Measurements from ENCODE around the gene TNS1.
A peak's percentile ranks its signal among the peaks of the same experiment; 100 is the strongest.
"Not testable (repeated sequence)": the region's sequence is repeated elsewhere in the genome, so short reads cannot be mapped to it uniquely, and the experiment has no call there.

The TNS1 gene

DNA sequence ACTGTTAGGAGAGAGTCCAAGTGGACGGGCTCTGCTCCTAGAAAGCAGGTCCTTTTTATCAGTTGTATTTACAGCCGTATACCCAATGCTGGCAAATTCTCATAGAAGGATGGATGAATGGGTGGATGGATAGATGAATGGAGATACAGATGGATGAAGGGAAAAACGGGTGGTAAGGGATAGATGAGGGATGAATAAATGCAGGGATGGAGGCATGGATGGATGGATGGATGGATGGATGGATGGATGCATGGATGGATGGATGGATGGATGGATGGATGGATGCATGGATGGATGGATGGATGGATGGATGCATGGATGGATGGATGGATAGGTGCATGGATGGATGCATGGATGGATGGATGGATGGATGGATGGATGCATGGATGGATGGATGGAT is 193.8 kb downstream of the TNS1 start:
- H3K27ac ChIP-seq; DNase-seq (ENCODE audit: low read depth, low spot score): not testable (repeated sequence)

DNA sequence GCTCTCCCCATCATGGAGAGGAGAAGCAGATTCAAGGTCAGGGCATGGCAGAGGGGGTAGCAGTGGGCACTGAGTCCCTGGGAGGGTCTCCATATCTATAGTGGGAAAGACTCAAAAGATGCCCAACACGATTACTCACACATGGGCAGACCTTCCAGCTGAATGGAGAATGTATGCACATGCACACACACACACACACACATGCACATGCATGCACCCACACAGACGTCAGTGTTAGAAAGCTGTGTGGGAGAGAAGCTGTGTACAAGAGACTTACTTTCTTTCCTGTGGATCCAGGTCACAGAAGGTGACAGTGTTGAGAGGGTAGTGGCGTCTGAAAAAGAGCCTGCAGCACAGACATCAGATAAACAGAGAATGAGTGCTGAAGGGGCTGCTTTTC is 194.5 kb downstream of the TNS1 start:
- DNase-seq (ENCODE audit: low read depth, low spot score) = no peak
- H3K27ac ChIP-seq = no peak overlapping the region

DNA sequence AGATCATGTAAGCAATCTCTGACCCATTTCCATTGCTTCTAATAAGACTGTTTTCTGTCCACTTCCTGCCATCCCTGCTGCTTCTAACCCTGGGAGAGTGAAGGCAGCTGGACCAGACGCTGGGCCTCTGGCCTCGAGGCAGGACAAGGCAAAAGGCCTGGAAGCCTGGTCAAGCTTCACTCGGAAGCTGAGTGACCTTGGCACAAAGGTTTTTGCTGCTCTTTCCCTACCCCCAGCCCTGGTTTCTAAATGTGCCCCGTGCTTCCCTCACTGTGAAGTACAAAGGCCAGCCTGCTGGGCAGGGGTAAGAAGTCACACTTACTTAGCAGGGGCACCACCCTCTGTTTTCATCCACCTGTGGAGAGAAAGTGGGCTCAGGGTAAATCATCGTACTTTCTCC is 195.0 kb downstream of the TNS1 start:
- H3K27ac ChIP-seq = no peak overlapping the region
- DNase-seq (ENCODE audit: low read depth, low spot score) = no peak

DNA sequence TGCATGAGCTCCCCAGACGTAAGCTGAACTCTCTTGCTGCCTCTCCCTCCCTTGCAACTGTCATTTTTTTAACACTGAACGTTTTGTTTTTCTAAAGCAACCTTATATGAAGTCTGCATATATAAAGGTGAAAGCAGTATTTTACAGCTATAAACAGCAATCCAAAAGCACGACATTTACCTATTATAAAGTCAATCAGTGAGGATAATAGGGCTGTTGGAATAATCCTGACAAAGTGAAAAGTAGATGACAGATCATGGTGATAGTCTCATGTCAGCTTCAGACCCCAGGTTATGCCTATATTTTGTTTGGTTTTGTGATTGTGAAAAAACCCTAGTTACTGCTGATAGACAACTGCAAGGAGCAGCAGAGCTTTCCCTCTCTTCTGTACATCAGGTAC is 195.8 kb downstream of the TNS1 start:
- H3K27ac ChIP-seq = no peak overlapping the region

DNA sequence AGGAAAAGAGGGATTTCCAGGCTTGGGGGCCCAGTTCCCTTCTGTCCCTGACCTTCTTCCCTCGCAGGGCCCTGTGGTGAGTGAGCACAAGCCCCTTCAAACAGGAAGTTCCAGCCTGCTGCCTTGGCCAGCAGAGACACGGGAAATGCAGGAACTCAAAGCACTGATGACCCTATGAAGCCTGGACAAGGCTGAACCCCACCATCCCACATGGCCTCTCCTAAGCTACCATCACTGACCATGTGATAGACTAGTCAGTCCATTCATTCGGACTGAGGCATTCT is 196.4 kb downstream of the TNS1 start:
- DNase-seq (ENCODE audit: low read depth, low spot score) = no peak
- H3K27ac ChIP-seq = no peak overlapping the region

More for the DNA sequence above, 195.8 kb downstream of the TNS1 start:
- no peak for DNase-seq (ENCODE audit: low read depth, low spot score)

DNA sequence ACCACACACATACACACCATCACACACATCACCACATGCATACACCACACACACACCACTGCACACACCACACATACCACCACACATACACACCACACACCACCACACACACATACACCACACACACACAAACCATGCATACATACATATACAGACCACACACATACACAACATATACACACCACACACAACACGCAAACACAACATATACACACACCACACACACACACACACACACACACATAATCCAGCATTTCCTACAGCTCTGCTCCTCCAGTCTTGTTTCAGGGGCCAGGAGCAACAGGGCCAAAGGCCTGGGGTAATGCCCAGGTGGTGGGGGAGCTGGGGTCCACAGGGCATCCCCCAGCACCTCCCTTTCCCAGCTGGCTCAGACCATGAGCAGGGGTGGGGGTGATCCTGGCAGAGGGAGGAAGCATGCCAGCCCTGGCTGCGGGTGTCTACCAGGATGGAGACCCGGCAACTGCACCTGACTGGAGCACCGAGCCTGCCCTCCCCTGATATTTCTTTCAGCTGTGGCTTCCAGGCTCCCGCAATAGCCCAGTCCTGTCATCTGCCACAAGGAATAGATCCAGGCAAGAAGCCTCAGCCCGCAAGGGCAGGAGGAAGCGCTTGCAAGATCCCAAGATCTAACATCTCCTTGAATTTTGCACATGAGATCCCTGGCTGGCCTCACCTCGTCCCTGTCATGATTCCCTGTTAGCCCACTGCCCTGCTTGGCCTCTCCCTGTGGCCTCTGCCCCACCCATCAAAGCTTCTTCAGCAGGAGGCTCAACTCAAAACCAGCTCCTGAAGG is 196.9 kb downstream of the TNS1 start:
- no peak for DNase-seq (ENCODE audit: low read depth, low spot score)
- no peak overlapping the region for H3K27ac ChIP-seq

DNA sequence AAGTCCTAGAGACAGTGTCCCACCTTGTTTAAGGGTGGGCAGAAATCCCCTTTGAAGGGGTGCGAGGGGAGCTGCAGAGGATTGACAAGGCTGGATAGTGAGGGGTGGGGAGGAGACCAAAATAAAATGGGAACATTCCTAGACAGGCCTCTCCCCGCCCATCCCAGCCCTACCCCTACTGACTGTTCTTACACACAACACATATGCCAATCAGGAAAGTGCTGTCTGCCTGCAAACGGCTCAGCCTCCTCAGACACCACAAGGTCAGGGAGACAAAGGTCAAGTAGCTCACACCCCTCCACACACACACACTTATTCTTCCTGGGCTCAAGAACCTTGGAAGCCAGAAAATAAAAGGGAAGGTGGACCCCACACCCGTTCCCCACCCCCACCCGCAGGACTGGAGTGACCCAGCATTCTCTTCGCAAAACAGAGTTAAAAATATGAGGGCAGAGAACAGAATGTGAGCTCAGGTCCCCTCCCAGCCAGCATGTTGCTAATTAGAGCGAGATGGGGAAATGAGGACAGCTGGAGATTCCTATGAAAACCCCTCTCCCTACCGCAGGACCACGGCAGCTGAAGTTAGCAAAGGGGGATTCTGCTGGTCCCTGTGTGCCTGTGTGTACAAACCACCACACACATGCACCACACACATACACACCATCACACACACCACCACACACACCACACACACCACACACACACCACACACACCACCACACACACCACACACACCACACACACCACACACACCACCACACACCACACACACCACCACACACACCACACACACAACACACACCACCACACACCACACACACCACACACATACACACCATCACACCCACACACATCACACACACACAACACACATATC is 197.8 kb downstream of the TNS1 start:
- H3K27ac ChIP-seq = no peak overlapping the region
- DNase-seq (ENCODE audit: low read depth, low spot score) = no peak

DNA sequence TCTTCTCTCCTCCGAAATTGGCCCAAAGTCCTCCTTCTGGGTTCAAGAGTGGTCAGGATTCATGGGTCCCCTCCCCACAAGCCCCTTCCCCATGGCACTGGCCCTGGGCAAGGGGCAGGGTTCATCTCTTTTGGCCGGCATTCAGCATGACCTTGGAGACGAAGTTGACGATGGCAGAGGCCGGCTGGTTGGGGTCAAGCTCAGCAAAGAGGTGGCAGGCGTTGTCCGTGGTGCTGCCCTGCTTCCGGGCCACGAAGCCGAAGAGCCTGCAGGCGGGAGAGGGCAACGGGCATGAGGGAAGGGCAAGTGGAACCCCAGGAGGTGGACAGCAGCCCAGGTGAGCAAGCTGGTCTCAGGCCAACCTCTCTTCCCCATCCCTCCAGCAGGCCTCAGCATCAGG is 198.5 kb downstream of the TNS1 start:
- H3K27ac ChIP-seq = no peak overlapping the region
- DNase-seq (ENCODE audit: low read depth, low spot score) = no peak

DNA sequence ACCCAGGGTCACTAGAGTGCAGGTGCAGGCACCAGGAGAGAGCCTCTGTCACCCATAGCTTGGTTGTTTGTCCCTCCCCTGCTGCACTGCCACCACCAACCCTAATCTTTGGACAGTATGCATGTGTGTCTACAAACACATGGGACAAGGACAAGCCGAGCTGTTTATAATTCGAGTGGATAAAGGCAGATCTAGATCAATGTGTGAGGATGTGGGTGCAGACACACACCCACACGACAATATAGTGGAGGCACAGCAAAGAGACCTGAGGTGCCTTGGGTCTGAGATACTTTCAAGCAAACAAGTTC is 199.2 kb downstream of the TNS1 start:
- no peak for DNase-seq (ENCODE audit: low read depth, low spot score)
- H3K27ac ChIP-seq = no peak overlapping the region

DNA sequence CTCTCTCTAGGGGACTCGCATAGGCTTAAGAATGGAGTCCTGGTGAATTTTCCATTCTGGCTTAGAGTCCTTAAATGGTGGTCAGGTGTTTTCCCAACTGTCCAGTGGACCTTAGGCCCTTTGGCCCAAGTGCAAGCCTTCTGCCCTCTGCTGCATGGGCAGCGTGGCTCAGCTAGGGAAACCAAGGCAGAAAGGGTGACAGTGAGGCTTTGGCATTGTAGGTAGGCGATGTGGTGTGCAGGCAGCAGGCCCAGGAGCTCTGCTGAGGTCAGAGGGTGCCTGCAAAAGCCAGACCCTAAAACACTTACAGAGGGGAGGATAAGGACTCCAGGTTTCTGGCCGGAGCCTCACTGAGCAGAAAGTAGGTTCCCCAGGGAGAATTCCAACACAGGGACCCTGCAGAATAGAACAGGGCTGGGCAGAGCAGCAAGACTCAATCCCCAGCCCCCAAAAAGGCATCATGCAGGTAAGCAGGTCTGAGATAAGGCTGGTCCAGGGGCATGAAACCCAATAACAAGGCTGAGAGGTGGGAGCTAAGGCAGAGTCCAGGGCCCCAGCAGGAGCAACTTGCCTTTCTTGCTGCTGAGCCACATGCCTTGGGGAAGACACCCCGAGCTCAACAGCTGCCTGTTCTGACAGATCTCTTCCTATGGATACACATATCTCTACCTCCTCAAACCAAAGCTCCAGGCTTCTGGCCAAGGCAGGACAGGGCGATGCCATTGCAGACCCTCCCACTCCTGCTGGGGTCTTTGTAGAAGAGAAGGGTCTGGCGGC is 199.7 kb downstream of the TNS1 start:
- H3K27ac ChIP-seq = no peak overlapping the region
- DNase-seq (ENCODE audit: low read depth, low spot score) = no peak

DNA sequence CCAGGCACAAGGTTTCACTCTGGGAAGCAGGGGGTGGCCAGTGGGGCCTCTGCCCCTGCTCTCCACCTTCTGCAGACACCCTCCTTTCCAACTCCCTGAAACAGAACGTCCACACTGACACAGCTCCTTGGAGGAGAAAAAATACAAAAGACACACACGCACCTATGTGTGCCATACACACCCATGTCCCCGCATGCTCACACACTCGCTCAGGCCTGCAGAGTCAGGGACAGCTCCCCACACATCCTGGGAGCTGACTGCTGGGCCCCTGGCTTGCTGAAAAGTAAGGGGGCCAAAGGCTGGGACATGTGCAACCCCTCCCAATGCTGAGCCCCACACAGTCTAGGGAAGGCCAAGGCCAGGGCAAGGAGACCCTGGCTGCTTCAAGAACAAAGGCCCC is 200.5 kb downstream of the TNS1 start:
- no peak overlapping the region for H3K27ac ChIP-seq
- DNase-seq (ENCODE audit: low read depth, low spot score) = no peak

DNA sequence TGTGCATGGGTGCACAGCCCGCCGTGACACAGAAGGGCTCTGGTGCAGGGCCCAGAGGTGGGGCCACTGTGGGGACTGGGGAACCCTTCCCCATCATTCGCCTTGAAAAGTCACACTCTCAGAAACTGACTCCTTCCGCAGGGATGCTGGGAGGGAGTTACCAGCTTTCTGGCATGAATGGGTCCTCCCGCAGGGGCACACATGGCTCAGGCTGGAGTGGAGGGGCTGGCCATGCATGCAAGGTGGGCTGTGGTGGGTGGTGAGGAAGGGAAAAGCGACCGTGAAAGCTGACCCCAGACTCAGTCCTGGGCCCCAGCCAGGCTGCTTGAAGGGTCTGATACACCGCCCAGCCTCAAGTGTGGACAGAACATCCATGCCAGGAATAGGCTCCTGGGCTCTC is 201.1 kb downstream of the TNS1 start:
- DNase-seq (ENCODE audit: low read depth, low spot score) = no peak
- H3K27ac ChIP-seq = no peak overlapping the region

DNA sequence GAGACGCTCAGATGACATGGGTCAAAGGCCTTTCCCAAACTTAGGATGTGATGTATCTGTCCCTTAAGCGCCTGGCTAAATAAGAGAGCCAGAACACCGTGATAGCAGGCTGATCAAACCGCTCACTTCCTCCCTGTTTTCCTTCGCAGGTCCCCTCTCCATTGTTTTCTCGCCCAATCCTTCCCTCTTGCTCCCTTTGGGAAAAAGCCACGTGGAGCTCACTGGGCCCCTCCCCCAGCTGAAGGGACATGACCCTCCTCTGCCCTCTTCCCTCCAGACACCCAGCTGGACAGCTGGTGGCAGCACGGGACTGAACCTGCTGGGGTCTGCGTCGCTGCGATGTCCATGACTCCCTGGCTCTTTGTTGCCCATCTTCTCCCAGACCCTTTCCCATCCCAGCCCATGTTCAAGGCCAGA is 201.7 kb downstream of the TNS1 start:
- no peak for DNase-seq (ENCODE audit: low read depth, low spot score)
- no peak overlapping the region for H3K27ac ChIP-seq

DNA sequence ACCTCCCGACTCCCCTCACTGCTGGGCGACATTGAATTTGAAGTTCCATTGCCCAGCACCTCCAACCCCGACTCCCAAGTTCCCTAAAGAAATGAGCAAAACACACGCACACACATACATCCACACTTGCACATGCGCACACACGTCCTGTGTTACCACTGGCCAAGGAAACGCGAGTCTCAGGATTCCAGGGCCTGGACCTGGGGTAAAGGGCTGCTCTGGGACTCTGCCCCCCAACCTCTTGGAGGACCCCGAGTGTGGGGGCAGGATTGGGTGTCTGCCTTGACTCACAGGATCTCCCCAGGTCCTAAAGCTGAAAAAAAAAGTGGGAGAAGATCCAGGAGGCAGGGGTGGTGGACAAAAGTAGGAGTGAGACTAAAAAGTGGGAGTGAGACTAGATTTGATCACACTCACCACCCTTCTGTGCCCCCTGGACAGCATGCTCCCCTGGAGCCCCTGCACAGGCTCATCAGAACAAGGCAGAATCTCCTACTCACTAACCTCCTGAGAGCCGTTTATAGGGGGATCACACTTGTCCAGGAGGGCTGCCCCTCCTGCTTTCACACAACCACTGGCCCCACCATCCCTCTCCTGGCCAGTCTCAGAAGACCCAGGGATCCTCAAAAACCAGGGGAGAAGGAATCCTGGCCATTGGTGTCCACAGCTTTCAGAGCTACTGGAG is 202.2 kb downstream of the TNS1 start:
- no peak overlapping the region for H3K27ac ChIP-seq
- DNase-seq (ENCODE audit: low read depth, low spot score) = no peak

DNA sequence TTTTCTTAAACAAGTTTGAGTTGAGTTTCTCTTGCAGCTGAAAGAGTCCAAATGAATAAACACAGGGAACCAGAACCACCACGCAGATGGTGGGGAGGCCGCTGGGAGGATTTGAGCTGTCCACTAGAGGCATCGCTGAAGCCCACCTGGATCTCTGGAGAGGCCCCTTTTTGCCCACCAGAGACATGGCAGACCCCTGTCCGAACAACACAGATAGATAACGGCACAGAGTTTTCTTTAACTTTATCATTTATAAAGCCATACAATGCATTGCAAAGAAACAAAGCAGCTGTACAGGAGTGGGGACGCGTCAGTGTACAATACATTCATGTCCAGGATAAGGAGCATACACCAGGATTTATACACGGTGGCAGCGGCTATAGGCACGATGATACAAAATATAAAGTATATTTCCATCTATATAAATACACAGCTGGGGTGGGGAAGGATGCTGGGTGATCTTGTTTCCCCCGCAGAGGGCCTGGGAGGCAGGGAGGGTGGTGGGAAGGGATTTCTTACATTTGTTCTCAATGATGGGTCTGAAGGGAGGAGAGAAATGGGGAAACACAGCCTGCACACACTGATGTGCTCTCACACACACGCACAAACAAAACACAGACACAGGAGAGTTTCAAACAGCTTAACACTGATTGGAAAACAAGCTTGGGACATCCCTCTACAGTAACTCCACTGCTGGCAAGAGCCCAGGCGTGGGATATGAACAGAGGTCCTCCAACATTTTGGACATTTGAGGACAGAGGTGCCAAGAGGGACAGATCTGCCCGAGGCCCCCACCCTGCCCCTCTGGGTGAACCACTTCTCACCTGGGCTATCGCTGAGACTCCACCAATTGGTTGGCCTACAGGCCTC is 203.0 kb downstream of the TNS1 start:
- DNase-seq (ENCODE audit: low read depth, low spot score) = no peak
- no peak overlapping the region for H3K27ac ChIP-seq

DNA sequence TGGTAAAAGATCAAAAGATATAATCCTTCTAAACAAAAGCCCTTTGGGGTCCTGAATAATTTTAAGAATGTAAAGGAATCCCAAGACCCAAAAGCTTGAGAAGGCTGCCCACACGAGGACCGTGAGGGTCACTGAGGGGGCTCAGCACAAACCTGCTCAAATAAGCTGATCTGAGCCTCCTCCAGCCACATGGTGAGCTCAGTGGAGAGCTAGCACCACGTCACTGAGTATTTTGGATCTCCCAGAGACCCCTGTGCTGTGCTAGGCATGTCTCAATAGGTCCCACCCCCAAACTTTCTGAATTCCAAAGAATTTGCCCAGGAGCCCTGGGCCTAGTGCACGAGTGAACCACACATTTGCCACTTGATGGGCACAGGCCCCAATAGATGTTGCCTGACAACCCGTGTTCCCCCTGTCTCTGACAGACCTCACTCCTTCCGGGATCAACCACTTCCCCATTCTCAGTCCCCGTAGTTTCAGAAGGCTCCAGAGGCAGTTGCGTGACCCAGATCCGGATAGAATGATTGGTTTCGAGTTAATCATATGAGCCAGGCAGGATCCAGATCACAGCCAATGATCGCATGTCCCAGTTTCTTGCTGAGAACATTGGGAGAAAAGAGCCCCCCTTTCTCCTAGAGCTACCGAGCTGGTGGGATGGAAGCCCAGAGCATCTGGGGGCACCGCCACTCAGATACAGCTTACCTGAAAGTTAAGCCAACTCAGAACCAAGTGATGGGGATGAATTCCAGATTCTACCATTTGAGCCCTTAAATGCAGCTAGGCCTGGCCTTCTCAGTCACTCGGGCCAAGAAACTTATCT is 203.8 kb downstream of the TNS1 start:
- DNase-seq (ENCODE audit: low read depth, low spot score) = no peak
- H3K27ac ChIP-seq = no peak overlapping the region

DNA sequence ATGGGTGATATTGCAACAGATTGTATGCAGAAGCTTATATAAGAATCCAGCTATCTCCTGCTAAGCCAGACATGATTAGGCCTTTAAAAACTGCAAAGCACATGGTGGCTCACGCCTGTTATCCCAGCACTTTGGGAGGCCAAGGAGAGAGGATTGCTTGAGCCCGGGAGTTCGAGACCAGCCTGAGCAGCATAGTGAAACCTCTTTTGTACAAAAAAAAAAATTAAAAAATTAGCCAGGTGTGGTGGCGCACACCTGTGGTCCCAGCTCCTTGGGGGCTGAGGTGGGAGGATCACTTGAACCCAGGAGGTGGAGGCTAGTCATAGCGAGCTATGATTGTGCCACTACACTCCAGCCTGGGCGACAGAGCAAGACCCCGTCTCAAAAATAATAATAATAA is 204.6 kb downstream of the TNS1 start:
- DNase-seq (ENCODE audit: low read depth, low spot score) = no peak
- no peak overlapping the region for H3K27ac ChIP-seq

DNA sequence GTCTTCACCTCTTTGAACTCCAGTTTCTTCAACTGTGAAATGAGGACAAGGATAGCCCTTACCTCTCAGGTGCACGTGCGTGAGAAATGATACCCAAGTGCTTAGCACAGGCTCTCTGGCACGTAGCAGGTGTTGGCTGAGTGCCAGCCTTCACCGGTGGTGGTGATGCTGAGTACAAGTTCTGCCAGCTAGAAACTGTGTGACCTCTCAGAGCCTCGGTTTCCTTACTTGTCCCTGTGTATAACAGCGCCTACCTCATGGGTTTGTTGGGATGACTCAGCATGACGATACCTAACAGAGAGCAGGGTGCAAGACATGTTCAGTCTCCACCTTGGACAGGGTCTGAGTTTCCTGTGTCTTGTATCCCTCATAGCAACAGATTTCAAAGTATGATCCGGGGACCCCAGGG is 205.1 kb downstream of the TNS1 start:
- no peak overlapping the region for H3K27ac ChIP-seq
- peak; percentile 82 for DNase-seq (ENCODE audit: low read depth, low spot score)

DNA sequence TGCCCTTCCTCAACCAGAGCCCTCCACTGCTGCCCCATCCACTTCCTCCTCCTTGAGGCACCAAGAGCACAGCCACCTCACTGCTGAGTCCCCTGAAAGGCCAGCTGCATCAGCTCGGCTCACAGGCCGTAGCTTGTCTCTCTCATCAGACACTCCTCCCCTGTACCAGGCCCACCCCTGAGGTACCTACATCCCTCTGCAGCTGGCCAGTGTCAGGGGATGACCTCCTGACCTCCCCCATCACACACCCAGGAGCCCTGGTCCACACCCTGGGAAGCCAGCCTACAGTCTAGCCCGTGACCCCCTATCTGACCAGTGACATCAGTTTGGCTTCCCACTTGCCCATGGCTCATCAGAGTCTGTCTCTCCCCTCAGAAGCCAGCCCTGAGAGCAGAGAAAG is 205.6 kb downstream of the TNS1 start:
- H3K27ac ChIP-seq = no peak overlapping the region
- DNase-seq (ENCODE audit: low read depth, low spot score) = no peak
